IMR-90 (cell line): ENCODE data around the gene PVALEF. TPM values are rescaled to one million over a fixed set of nuclear protein-coding genes. Genes with fewer than 3 reads are reported as not detected.

ENCODE experiments used
- ATAC-seq: fragments of 200-7000 bp; cut with Tn5 transposase; 2 replicates; pipeline ENCODE4 v1.9.1; 2020; ENCODE audit warnings: low read depth, mild to moderate bottlenecking, moderate library complexity
- BruUV-seq: library from RNA; stranded (reverse); fragments of 400-500 nt; replicated peaks from 2 replicates; lab custom pipeline; 2021; lab: Mats Ljungman, UMichigan
- CTCF ChIA-PET: fragments of 300-600 bp; formaldehyde crosslinking; extraction: SDS; loops from one replicate; lab custom pipeline; 2021; ENCODE audit warnings: antibody characterized with exemption; lab: Yijun Ruan, JAX
- POLR2A ChIA-PET: fragments of 300-600 bp; sonication (Branson Sonifier 250); formaldehyde crosslinking; loops from one replicate; lab custom pipeline; 2022; ENCODE audit warnings: antibody characterized with exemption; ENCODE audit not compliant: unreplicated experiment; lab: Charles Lee
- DNase-seq: peaks from one replicate; pipeline ENCODE4 v3.0.0; 2013
- H2AFZ ChIP-seq: replicated peaks from 2 replicates; pipeline ENCODE3; 2013; ENCODE audit warnings: low read length, mild to moderate bottlenecking; ENCODE audit not compliant: poor library complexity
- H2AK5ac ChIP-seq: 2 replicates; pipeline ENCODE4 v1.6.1; 2013; ENCODE audit warnings: low read depth, low read length, inconsistent platforms
- H2AK9ac ChIP-seq: replicated peaks from 2 replicates; pipeline ENCODE3; 2013; ENCODE audit warnings: mild to moderate bottlenecking, low read depth, low read length, moderate library complexity; ENCODE audit not compliant: poor library complexity
- H2BK120ac ChIP-seq: 2 replicates; pipeline ENCODE4 v1.6.1; 2013; ENCODE audit warnings: low read depth, low read length, inconsistent platforms
- H2BK15ac ChIP-seq: 3 replicates; pipeline ENCODE4 v1.6.1; 2013; ENCODE audit warnings: low read depth, low read length, inconsistent platforms
- H2BK20ac ChIP-seq: 2 replicates; pipeline ENCODE4 v1.6.1; 2013; ENCODE audit warnings: low read depth, mild to moderate bottlenecking, inconsistent platforms, low read length, moderate library complexity
- H2BK5ac ChIP-seq: 2 replicates; pipeline ENCODE4 v1.6.1; 2013; ENCODE audit warnings: mild to moderate bottlenecking, low read depth, low read length, inconsistent platforms; ENCODE audit not compliant: poor library complexity, severe bottlenecking
- H3K14ac ChIP-seq: replicated peaks from 2 replicates; pipeline ENCODE4 v1.6.1; 2013; ENCODE audit warnings: low read depth, low read length, inconsistent platforms
- H3K18ac ChIP-seq: 2 replicates; pipeline ENCODE4 v1.6.1; 2013; ENCODE audit warnings: low read depth, low read length, control low read depth
- H3K23ac ChIP-seq: 2 replicates; pipeline ENCODE4 v1.6.1; 2013; ENCODE audit warnings: low read depth, low read length, inconsistent platforms
- H3K27ac ChIP-seq: 2 replicates; pipeline ENCODE4 v1.5.1; 2013; ENCODE audit warnings: mild to moderate bottlenecking, control low read depth, low read length; ENCODE audit not compliant: insufficient read depth
- H3K27me3 ChIP-seq: 2 replicates; pipeline ENCODE4 v1.6.1; 2013; ENCODE audit warnings: low read length; ENCODE audit not compliant: control insufficient read depth, insufficient read depth
- H3K36me3 ChIP-seq: 2 replicates; pipeline ENCODE4 v1.6.1; 2013; ENCODE audit warnings: low read length, mixed read lengths; ENCODE audit not compliant: control insufficient read depth, insufficient read depth
- H3K4ac ChIP-seq: 2 replicates; pipeline ENCODE4 v1.6.1; 2013; ENCODE audit warnings: low read depth, low read length, inconsistent platforms
- H3K4me1 ChIP-seq: 2 replicates; pipeline ENCODE4 v1.6.1; 2013; ENCODE audit warnings: low read length, mixed read lengths; ENCODE audit not compliant: control insufficient read depth, insufficient read depth
- H3K4me2 ChIP-seq: 2 replicates; pipeline ENCODE4 v1.6.1; 2013; ENCODE audit warnings: low read depth, mild to moderate bottlenecking, control low read depth, low read length, moderate library complexity
- H3K4me3 ChIP-seq: 2 replicates; pipeline ENCODE4 v1.5.1; 2013; ENCODE audit warnings: low read depth, mild to moderate bottlenecking, control low read depth, low read length, moderate library complexity; ENCODE audit not compliant: insufficient read depth
- H3K56ac ChIP-seq: 2 replicates; pipeline ENCODE4 v1.6.1; 2013; ENCODE audit warnings: low read length, inconsistent platforms; ENCODE audit not compliant: insufficient read depth; ENCODE audit errors: extremely low read depth
- H3K79me1 ChIP-seq, 2 experiments: 2 replicates each; pipeline ENCODE4 v1.6.1; 2013; ENCODE audit warnings: low read length in 2 of 2, inconsistent platforms in 1 of 2, low read depth in 1 of 2
- H3K9ac ChIP-seq: 2 replicates; pipeline ENCODE4 v1.6.1; 2013; ENCODE audit warnings: low read depth, low read length, control low read depth
- H3K9me1 ChIP-seq: 2 replicates; pipeline ENCODE4 v1.6.1; 2013; ENCODE audit warnings: low read length, inconsistent platforms; ENCODE audit not compliant: insufficient read depth
- H3K9me3 ChIP-seq: 2 replicates; pipeline ENCODE4 v1.6.1; 2013; ENCODE audit warnings: low read length; ENCODE audit not compliant: control insufficient read depth, insufficient read depth
- H4K20me1 ChIP-seq: 2 replicates; pipeline ENCODE4 v1.6.1; 2013; ENCODE audit warnings: low read length, inconsistent platforms; ENCODE audit not compliant: insufficient read depth
- H4K5ac ChIP-seq: 2 replicates; pipeline ENCODE4 v1.6.1; 2013; ENCODE audit warnings: mild to moderate bottlenecking, low read depth, low read length, control low read depth
- H4K8ac ChIP-seq, 2 experiments: 2 replicates each; pipeline ENCODE4 v1.6.1; 2013; ENCODE audit warnings: low read depth in 2 of 2, low read length in 2 of 2, control low read depth in 1 of 2, inconsistent platforms in 1 of 2
- H4K91ac ChIP-seq: 2 replicates; pipeline ENCODE4 v1.6.1; 2013; ENCODE audit warnings: low read depth, low read length, inconsistent platforms; ENCODE audit not compliant: insufficient read depth
- BHLHE40 ChIP-seq: fragments of 150-350 bp; IDR thresholded peaks from 2 replicates; pipeline ENCODE4 v1.6.1; 2016; ENCODE audit warnings: mild to moderate bottlenecking, low read depth, low read length
- CEBPB ChIP-seq: IDR thresholded peaks from 2 replicates; pipeline ENCODE4 v1.6.1; 2012; ENCODE audit warnings: low read depth, low read length, improper control_type of control experiment
- CHD1 ChIP-seq: IDR thresholded peaks from 2 replicates; pipeline ENCODE4 v1.6.1; 2012; ENCODE audit warnings: low read depth, low read length, improper control_type of control experiment
- FOS ChIP-seq: fragments of 150-350 bp; IDR thresholded peaks from 2 replicates; pipeline ENCODE4 v1.6.1; 2016; ENCODE audit warnings: low read depth, low read length
- MAFK ChIP-seq: IDR thresholded peaks from 2 replicates; pipeline ENCODE4 v1.6.1; 2012; ENCODE audit warnings: low read depth, low read length, improper control_type of control experiment
- MAZ ChIP-seq: IDR thresholded peaks from 2 replicates; pipeline ENCODE4 v1.6.1; 2012; ENCODE audit warnings: low read depth, mild to moderate bottlenecking, low read length, improper control_type of control experiment, moderate library complexity, borderline replicate concordance
- MXI1 ChIP-seq: IDR thresholded peaks from 2 replicates; pipeline ENCODE4 v1.6.1; 2012; ENCODE audit warnings: low read depth, mild to moderate bottlenecking, low read length, moderate library complexity, borderline replicate concordance
- NFE2L2 ChIP-seq: fragments of 150-350 bp; IDR thresholded peaks from 2 replicates; pipeline ENCODE4 v1.6.1; 2016; ENCODE audit warnings: low read depth, mild to moderate bottlenecking, low read length
- POLR2A ChIP-seq: IDR thresholded peaks from 2 replicates; pipeline ENCODE4 v1.6.1; 2012; ENCODE audit warnings: mild to moderate bottlenecking, low read depth, low read length
- RAD21 ChIP-seq: IDR thresholded peaks from 2 replicates; pipeline ENCODE4 v1.6.1; 2012; ENCODE audit warnings: low read length, improper control_type of control experiment
- RCOR1 ChIP-seq: IDR thresholded peaks from 2 replicates; pipeline ENCODE4 v1.6.1; 2012; ENCODE audit warnings: mild to moderate bottlenecking, low read length, improper control_type of control experiment; ENCODE audit not compliant: insufficient replicate concordance
- RFX5 ChIP-seq: IDR thresholded peaks from 2 replicates; pipeline ENCODE4 v1.8.0; 2012; ENCODE audit warnings: low read depth, mild to moderate bottlenecking, low read length, moderate library complexity
- SMC3 ChIP-seq: fragments of 150-350 bp; IDR thresholded peaks from 2 replicates; pipeline ENCODE4 v1.6.1; 2016; ENCODE audit warnings: low read depth, mild to moderate bottlenecking, antibody characterized with exemption, low read length, moderate library complexity
- WGBS, 2 experiments: methylation state at CpG; one replicate each; pipeline versions ENCODE4 v1.1.5 to v1.1.7; 2013; ENCODE audit warnings: missing lambda C conversion rate in 2 of 2; ENCODE audit not compliant: insufficient read length in 1 of 2; ENCODE audit errors: extremely low coverage in 2 of 2; 5-methylcytosine and 5-hydroxymethylcytosine counted together
- dilution Hi-C: fragments of 300-500 bp; cut with HindIII; formaldehyde crosslinking; loops from one replicate; pipeline ENCODE4 v1.14.3; 2018; ENCODE audit warnings: low sequenced_read_pairs; ENCODE audit not compliant: unreplicated experiment
- in situ Hi-C: fragments of 300-500 bp; cut with MboI; formaldehyde crosslinking; loops from 3 replicates; pipeline ENCODE4 v1.14.3; 2019; ENCODE audit warnings: low sequenced_read_pairs, inconsistent platforms, mixed read lengths
- intact Hi-C: fragments of 100-400 bp; cut with micrococcal nuclease; formaldehyde crosslinking; loops from 2 replicates; pipeline ENCODE4 v1.10.0; 2022
- polyA plus RNA-seq, 3 experiments: library from polyadenylated mRNA; depleted of rRNA; stranded (reverse); fragments of >200 nt; gene quantifications; 2 replicates each; pipeline ENCODE4 v1.2.3, GENCODE V29; 2012; ENCODE audit warnings: low replicate concordance in 1 of 3
- total RNA-seq: library from RNA; depleted of rRNA; stranded (reverse); fragments of >200 nt; gene quantifications from 2 replicates; pipeline ENCODE4 v1.2.3, GENCODE V29; 2012
- TF ChIP-seq, protein P1 (sequence below): conservative IDR thresholded peaks from 2 replicates; pipeline ENCODE4 v1.5.1; 2012; ENCODE audit warnings: mild to moderate bottlenecking, low read depth, low read length, improper control_type of control experiment
- TF ChIP-seq, protein P2 (sequence below): fragments of 150-350 bp; IDR thresholded peaks from 2 replicates; pipeline ENCODE4 v1.6.1; 2016; ENCODE audit warnings: low read depth, mild to moderate bottlenecking, low read length, moderate library complexity, borderline replicate concordance
- TF ChIP-seq, protein P3 (sequence below): fragments of 150-350 bp; IDR thresholded peaks from 2 replicates; pipeline ENCODE4 v1.6.1; 2017; ENCODE audit warnings: mild to moderate bottlenecking, antibody characterized with exemption, low read length, low read depth

The PVALEF gene
- total and polyA plus RNA-seq, 2 of the 4 experiments (the other 2 are of a cell fraction), result not detected

GRCh38 chr17:81162491-81162890 is 2.8 kb upstream of the PVALEF start:
- Histone ChIP-seq H4K91ac (no peak overlapping the region), H3K14ac (no peak overlapping the region), H3K9me1 (no peaks in the 10 kb centered on the region), H3K27me3 (peaks cover 44% of the 10 kb centered on the region), H3K9ac (no peak overlapping the region), H3K9me3 (no peaks in the 10 kb centered on the region), H2AK9ac (no peak overlapping the region), H3K4me2 (no peak overlapping the region), H4K8ac (no peak overlapping the region), H2AK5ac (no peak overlapping the region), H2BK5ac (no peak overlapping the region), H4K20me1 (no peaks in the 10 kb centered on the region), H2BK20ac (no peak overlapping the region), H3K18ac (no peak overlapping the region), H3K4me3 (no peak overlapping the region), H3K23ac (no peak overlapping the region), H3K56ac (no peak overlapping the region), H3K4ac (no peak overlapping the region), H3K4me1 (no peaks in the 10 kb centered on the region), H4K5ac (no peak overlapping the region), H3K79me1 (no peaks in the 10 kb centered on the region), H2BK120ac (no peak overlapping the region), H3K27ac (no peak overlapping the region), H3K36me3 (no peaks in the 10 kb centered on the region), H2AFZ (no peak overlapping the region), H2BK15ac (no peak overlapping the region)
- in situ Hi-C loops, result no loop called here
- 100% methylated on average over 1 of the region's 11 CpGs; no CpG with 5 or more reads in 1 of the 2 experiments for WGBS, 2 experiments
- DNase-seq (no peak), ATAC-seq (no peak)
- intact Hi-C loops, result no loop called here
- no TSS peak for BruUV-seq
- ChIA-PET POLR2A (no interaction called here), CTCF (no interaction called here)
- dilution Hi-C loops, result no loop called here
- TF ChIP-seq RCOR1, result no peak
- TF ChIP-seq POLR2A, result no peak
- TF ChIP-seq, protein P1, sequence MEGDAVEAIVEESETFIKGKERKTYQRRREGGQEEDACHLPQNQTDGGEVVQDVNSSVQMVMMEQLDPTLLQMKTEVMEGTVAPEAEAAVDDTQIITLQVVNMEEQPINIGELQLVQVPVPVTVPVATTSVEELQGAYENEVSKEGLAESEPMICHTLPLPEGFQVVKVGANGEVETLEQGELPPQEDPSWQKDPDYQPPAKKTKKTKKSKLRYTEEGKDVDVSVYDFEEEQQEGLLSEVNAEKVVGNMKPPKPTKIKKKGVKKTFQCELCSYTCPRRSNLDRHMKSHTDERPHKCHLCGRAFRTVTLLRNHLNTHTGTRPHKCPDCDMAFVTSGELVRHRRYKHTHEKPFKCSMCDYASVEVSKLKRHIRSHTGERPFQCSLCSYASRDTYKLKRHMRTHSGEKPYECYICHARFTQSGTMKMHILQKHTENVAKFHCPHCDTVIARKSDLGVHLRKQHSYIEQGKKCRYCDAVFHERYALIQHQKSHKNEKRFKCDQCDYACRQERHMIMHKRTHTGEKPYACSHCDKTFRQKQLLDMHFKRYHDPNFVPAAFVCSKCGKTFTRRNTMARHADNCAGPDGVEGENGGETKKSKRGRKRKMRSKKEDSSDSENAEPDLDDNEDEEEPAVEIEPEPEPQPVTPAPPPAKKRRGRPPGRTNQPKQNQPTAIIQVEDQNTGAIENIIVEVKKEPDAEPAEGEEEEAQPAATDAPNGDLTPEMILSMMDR, result no peak
- no peak for TF ChIP-seq MAZ
- TF ChIP-seq SMC3, result no peak
- no peak for TF ChIP-seq MXI1
- TF ChIP-seq RFX5, result no peak
- no peak for TF ChIP-seq NFE2L2
- TF ChIP-seq CEBPB, result no peak
- TF ChIP-seq, protein P2, sequence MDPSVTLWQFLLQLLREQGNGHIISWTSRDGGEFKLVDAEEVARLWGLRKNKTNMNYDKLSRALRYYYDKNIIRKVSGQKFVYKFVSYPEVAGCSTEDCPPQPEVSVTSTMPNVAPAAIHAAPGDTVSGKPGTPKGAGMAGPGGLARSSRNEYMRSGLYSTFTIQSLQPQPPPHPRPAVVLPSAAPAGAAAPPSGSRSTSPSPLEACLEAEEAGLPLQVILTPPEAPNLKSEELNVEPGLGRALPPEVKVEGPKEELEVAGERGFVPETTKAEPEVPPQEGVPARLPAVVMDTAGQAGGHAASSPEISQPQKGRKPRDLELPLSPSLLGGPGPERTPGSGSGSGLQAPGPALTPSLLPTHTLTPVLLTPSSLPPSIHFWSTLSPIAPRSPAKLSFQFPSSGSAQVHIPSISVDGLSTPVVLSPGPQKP, result no peak
- no peak for TF ChIP-seq BHLHE40
- TF ChIP-seq MAFK, result no peak
- TF ChIP-seq RAD21, result no peak
- no peak for TF ChIP-seq FOS
- no peak for TF ChIP-seq CHD1
- TF ChIP-seq, protein P3, sequence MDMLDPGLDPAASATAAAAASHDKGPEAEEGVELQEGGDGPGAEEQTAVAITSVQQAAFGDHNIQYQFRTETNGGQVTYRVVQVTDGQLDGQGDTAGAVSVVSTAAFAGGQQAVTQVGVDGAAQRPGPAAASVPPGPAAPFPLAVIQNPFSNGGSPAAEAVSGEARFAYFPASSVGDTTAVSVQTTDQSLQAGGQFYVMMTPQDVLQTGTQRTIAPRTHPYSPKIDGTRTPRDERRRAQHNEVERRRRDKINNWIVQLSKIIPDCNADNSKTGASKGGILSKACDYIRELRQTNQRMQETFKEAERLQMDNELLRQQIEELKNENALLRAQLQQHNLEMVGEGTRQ, result no peak
